ENCODE measurements around the gene MCF2L. TPM values are rescaled to one million over a fixed set of nuclear protein-coding genes. Genes with fewer than 3 reads are reported as not detected.

Gene MCF2L
- total RNA-seq, 4 donors from 2014 or later: 18.4 to 173 (median 57.6) TPM

DNA sequence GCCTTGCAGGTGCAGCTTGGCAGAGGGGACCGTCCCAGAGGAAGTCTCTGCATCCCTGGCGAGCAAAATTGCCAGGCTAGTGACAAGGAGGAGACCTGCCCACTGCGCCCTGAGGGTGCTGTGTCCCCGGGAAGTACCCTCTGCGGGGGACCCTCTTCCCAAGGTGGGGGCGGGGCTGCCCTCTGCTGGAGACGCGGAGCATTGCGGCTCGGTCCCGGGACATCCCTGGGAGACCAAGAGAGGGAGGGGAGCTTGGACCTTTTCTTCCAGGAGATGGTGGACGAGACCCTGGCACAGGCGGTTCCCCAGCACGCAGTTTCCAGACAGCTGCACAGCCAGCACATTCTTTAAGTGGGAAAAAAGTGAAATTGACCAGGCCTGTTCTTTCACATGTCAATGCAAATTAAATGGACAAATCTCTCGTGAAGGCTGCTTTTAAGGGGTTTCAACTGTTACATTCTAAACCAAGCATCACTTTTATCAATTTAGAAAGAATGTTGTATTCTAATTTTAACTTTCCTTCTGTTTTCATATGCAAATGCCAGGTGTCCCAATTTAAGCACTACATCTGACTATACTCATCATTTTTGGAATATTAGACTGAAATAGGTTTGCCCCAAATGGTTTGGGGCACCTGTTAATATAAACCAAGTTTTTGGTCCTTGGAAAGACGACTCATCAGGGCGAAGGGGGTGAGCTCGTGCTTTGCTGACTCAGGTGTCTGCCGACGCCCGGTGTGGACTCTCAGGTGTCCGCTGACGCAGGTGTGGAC lies 60.7 kb downstream of the MCF2L start:
- no peak for TF ChIP-seq CTCF (IDR thresholded peaks at IDR 0.05; ENCODE audit: low read depth)

DNA sequence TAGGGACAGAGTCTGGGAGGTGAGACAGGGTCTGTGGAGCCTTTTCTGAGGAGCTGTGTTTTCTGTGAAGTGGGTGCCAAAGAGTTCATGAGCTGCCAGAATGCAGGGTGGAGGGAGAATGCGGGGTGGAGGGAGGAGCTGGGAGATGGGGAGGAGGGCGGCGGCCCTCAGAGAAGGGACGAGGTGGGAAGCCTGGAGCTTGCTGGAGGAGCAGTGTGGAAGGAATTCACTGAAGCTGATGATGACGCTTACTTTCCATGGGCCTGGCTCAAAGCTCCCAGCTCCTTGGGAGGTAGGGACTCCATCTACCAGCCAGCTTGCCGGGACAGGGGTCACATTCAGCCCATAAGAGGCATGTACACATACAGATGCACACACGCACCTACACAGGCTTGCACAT lies 62.5 kb downstream of the MCF2L start:
- no peak for TF ChIP-seq CTCF (IDR thresholded peaks at IDR 0.05; ENCODE audit: low read depth)

DNA sequence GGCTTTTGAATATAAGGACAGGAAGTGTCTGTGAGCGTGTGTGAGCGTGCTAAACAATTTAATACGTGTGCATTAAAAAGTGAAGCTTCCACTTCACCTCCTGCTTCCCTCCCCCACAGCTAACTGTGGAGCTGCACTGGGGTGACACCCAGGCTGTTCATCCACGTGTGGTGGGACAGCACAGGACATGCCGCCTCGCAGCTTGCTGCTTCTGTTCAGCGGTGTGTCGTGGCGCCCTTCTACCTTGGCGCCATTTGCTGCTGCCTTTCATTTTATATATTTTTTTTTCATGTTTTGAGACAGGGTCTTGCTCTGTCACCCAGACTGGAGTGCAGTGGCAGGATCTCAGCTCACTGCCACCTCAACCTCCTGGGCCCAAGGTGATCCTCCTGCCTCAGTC lies 63.3 kb downstream of the MCF2L start:
- no peak for TF ChIP-seq CTCF (IDR thresholded peaks at IDR 0.05; ENCODE audit: low read depth)

DNA sequence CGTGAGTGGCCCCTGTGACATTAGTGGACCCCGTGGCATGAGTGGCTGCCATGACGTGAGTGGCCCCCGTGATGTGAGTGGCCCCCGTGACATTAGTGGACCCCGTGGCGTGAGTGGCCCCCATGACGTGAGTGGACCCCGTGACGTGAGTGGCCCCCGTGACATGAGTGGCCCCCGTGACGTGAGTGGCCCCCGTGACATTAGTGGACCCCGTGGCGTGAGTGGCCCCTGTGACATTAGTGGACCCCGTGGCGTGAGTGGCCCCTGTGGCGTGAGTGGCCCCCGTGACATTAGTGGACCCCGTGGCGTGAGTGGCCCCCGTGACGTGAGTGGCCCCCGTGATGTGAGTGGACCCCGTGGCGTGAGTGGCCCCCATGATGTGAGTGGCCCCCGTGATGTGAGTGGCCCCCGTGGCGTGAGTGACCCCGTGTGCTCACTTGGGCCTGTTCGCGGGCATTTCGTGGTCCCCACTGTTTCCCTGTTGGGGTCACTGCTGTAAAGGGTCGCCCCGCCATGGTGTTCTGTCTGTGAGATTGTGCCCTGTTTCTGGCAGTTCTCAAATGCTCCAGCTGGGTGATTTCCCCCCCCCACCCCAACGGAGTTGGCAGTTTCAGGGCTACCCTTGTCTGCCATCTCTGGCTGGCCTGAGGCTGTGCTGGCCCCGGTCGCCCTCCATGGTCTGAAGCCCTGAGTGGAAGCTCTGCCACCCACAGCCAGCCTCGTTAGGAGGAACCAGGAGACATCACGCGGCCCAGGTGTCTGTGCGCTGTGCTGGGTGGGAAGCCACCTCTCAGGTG lies 64.2 kb downstream of the MCF2L start:
- no peak for TF ChIP-seq CTCF (IDR thresholded peaks at IDR 0.05; ENCODE audit: low read depth)

DNA sequence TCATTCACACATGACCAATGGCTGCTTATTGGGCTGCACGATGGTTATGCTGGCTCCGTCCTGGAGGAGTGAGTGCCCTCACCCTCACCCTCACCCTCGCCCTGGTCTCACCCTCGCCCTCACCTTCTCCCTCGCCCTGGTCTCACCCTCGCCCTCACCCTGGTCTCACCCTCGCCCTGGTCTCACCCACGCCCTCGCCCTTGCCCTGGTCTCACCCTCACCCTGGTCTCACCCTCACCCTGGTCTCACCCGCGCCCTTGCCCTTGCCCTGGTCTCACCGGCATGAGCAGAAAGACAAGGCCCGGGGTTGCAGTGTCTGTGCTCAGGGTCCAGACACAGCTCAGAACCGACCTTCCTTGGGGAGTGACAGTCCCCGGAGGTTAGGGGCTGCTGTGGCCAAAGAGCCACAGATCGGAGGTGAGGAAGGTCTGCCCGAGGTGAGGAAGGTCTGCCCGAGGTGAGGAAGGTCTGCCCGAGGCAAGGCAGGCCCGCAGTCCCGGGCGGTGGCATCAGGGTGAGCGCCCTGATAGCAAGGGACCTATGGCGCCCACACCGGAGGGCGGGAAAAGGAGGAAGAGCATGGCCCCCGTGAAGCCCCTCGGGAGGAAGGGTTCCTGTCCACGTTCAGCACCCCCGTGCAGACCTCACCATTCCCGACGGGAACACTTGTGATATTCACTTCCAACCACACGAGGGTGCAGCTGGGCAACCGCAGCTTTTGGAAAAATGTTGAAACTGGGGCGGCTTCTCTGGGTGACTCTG lies 65.6 kb downstream of the MCF2L start:
- no peak for TF ChIP-seq CTCF (IDR thresholded peaks at IDR 0.05; ENCODE audit: low read depth)

DNA sequence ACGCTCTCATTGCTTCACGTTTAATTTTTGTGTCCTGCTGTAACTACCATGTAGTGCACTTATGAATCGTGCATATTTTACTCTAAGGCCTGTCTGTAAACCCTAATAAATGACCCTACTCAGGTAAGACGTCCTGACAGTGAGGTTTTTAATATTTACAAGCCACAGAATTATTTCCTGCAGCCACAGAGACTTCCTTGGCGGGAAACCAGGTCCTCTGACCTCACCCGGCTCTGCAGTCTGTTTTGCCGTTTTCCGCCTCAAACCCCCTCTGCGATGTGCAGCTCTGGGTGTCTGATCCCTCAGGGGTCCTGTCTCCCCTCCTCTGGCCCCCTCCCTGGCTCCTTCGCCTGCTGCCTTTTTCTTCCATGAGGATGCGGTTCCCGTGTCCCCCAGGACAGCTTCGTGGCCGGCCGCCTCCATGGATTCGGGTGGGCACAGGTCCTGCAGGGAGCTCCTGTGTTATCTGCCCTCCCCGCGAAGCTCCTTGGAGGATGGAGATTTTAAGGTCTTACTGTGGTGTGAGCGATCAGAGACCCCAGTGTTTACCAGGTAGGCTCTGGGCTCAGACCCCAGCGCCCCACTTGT lies 66.3 kb downstream of the MCF2L start:
- TF ChIP-seq CTCF (IDR thresholded peaks at IDR 0.05; ENCODE audit: low read depth): no peak
